Measurements from ENCODE around the gene FOXI1. TPM values are rescaled to one million over a fixed set of nuclear protein-coding genes. Genes with fewer than 3 reads are reported as not detected.

FOXI1 gene
- total RNA-seq, 1 experiment from 2014 or later, result not detected

- H3K27ac ChIP-seq (ENCODE audit: low read depth, low read length), result no peak overlapping the region
- no peak for ATAC-seq
- ChIA-PET RAD21 (ENCODE audit: low non-redundant PET in 1 of 2, low total read pairs in 2 of 2, uncharacterized antibody in 2 of 2, unreplicated experiment in 2 of 2) (no interaction called here), POLR2A (no interaction called here), CTCF (no interaction called here)
- no peak overlapping the region for H3K9ac ChIP-seq (ENCODE audit: low read length)
- no peak overlapping the region for H2AFZ ChIP-seq (ENCODE audit: low read depth, low read length, poor library complexity, severe bottlenecking)
- H4K20me1 ChIP-seq (ENCODE audit: insufficient read depth), result no peaks in the 10 kb centered on the region
- H3K9me2 ChIP-seq (ENCODE audit: insufficient read depth), result no peaks in the 10 kb centered on the region
- no peaks in the 10 kb centered on the region for H3K9me3 ChIP-seq (ENCODE audit: control insufficient read depth in 1 of 2, insufficient read depth in 1 of 2, low read depth in 1 of 2, low read length in 2 of 2)
- no peak overlapping the region for H3K4me2 ChIP-seq (ENCODE audit: low read length)
- intact Hi-C loops (cut with micrococcal nuclease), result no loop called here
- DNase-seq (ENCODE audit: low read depth, low spot score), result no peak
- H3K4me3 ChIP-seq (replicated peaks in 1 of 2; ENCODE audit: low read depth in 1 of 2, low read length in 2 of 2), result no peak overlapping the region
- BruUV-seq (replicated peaks), result no TSS peak
- H3K36me3 ChIP-seq (ENCODE audit: control insufficient read depth in 1 of 2, insufficient read depth in 2 of 2, low read length in 2 of 2), result no peaks in the 10 kb centered on the region
- TF ChIP-seq REST (IDR thresholded peaks at IDR 0.05; ENCODE audit: low read depth) (no peak), POLR2AphosphoS5 (IDR thresholded peaks at IDR 0.05; ENCODE audit: low read depth, low read length) (no peak), RAD21 (IDR thresholded peaks at IDR 0.05; ENCODE audit: low read depth) (no peak)
- H3K79me2 ChIP-seq (ENCODE audit: insufficient read depth, low read length), result no peaks in the 10 kb centered on the region
- H3K4me1 ChIP-seq (ENCODE audit: control insufficient read depth in 1 of 2, insufficient read depth in 2 of 2, low read length in 2 of 2), result no peaks in the 10 kb centered on the region
- no peaks in the 10 kb centered on the region for H3K27me3 ChIP-seq (ENCODE audit: insufficient read depth, low read length)
These were observed 5.5 kb downstream of the FOXI1 start for GRCh38 chr5:170111088-170111785.

- no TSS peak for BruUV-seq (replicated peaks)
- Histone ChIP-seq H3K36me3 (ENCODE audit: control insufficient read depth in 1 of 2, insufficient read depth in 2 of 2, low read length in 2 of 2) (no peaks in the 10 kb centered on the region), H3K9ac (ENCODE audit: low read length) (no peak overlapping the region), H3K4me2 (ENCODE audit: low read length) (no peak overlapping the region), H3K9me2 (ENCODE audit: insufficient read depth) (no peaks in the 10 kb centered on the region), H3K27ac (ENCODE audit: low read depth, low read length) (no peak overlapping the region), H3K27me3 (ENCODE audit: insufficient read depth, low read length) (no peaks in the 10 kb centered on the region), H3K79me2 (ENCODE audit: insufficient read depth, low read length) (no peaks in the 10 kb centered on the region), H2AFZ (ENCODE audit: low read depth, low read length, poor library complexity, severe bottlenecking) (no peak overlapping the region), H3K4me1 (ENCODE audit: control insufficient read depth in 1 of 2, insufficient read depth in 2 of 2, low read length in 2 of 2) (no peaks in the 10 kb centered on the region), H3K9me3 (ENCODE audit: control insufficient read depth in 1 of 2, insufficient read depth in 1 of 2, low read depth in 1 of 2, low read length in 2 of 2) (no peaks in the 10 kb centered on the region), H4K20me1 (ENCODE audit: insufficient read depth) (no peaks in the 10 kb centered on the region), H3K4me3 (replicated peaks in 1 of 2; ENCODE audit: low read depth in 1 of 2, low read length in 2 of 2) (no peak overlapping the region)
- RAD21 ChIA-PET (ENCODE audit: low non-redundant PET in 1 of 2, low total read pairs in 2 of 2, uncharacterized antibody in 2 of 2, unreplicated experiment in 2 of 2), result no interaction called here
- DNase-seq (ENCODE audit: low read depth, low spot score) (no peak), ATAC-seq (no peak)
- no peak for TF ChIP-seq CEBPB (IDR thresholded peaks at IDR 0.05; ENCODE audit: low read depth)
- no peak for TF ChIP-seq EZH2 (IDR thresholded peaks at IDR 0.05)
- TF ChIP-seq POLR2A (IDR thresholded peaks at IDR 0.05; ENCODE audit: borderline replicate concordance, extremely low read depth, insufficient read depth, insufficient read length), result no peak
- no peak for TF ChIP-seq ZBTB33 (IDR thresholded peaks at IDR 0.05; ENCODE audit: extremely low read depth, insufficient replicate concordance, low read length)
- TF ChIP-seq MAX (IDR thresholded peaks at IDR 0.05), result no peak
- TF ChIP-seq RAD21 (IDR thresholded peaks at IDR 0.05; ENCODE audit: low read depth), result no peak
- no peak for TF ChIP-seq ATF3 (IDR thresholded peaks at IDR 0.05)
- no peak for TF ChIP-seq ELF1 (IDR thresholded peaks at IDR 0.05; ENCODE audit: borderline replicate concordance, low read depth)
- intact Hi-C loops (cut with micrococcal nuclease), result no loop called here
- POLR2A ChIA-PET, result no interaction called here
- CTCF ChIA-PET, result no interaction called here
These were observed 7.3 kb downstream of the FOXI1 start for GRCh38 chr5:170112876-170113521.

Measured in HCT116 (cell line).